A549 (cell line): ENCODE data around the gene AMFR. TPM values are rescaled to one million over a fixed set of nuclear protein-coding genes. Genes with fewer than 3 reads are reported as not detected.

Source experiments
- ATAC-seq, 2 experiments: fragments of 200-7000 bp in 1 of 2; fragments of >200 bp in 1 of 2; cut with Nextera tagmentation in 1 of 2; cut with Tn5 transposase in 1 of 2; 3 replicates each; pipeline versions ENCODE4 v1.8.0 to v1.9.1; 2018 to 2020; ENCODE audit warnings: mild to moderate bottlenecking in 1 of 2, moderate library complexity in 1 of 2
- CTCF ChIA-PET: fragments of 300-600 bp; sonication (Branson Sonifier 250); formaldehyde crosslinking; extraction: SDS; loops from one replicate; lab custom pipeline; 2021; ENCODE audit warnings: antibody characterized with exemption, inconsistent platforms; lab: Yijun Ruan, JAX
- POLR2A ChIA-PET: fragments of 350-600 bp; formaldehyde crosslinking; extraction: SDS; loops from one replicate; lab custom pipeline; 2021; ENCODE audit warnings: antibody characterized with exemption, inconsistent platforms; lab: Yijun Ruan, JAX
- DNase-seq, 2 experiments: peaks; one replicate each; pipeline versions ENCODE4 v3.0.0 to v3.0.0-alpha.2; 2011 to 2016; ENCODE audit warnings: low read depth in 1 of 2, low spot score in 1 of 2
- FAIRE-seq: peaks from 2 replicates; lab custom pipeline; 2011; peaks lifted over from hg19 to GRCh38; lab: Jason Lieb, UNC
- H3K27ac ChIP-seq, 2 experiments: fragments of >200 bp; sonication (Bioruptor Twin); formaldehyde crosslinking; 3 replicates each; pipeline ENCODE4 v1.5.1; 2016 to 2017
- H3K4me1 ChIP-seq: fragments of >200 bp; sonication (Bioruptor Twin); formaldehyde crosslinking; 3 replicates; pipeline ENCODE4 v1.6.1; 2016
- H3K4me2 ChIP-seq: fragments of >200 bp; sonication (Bioruptor Twin); formaldehyde crosslinking; 3 replicates; pipeline ENCODE4 v1.6.1; 2016
- H3K4me3 ChIP-seq: fragments of >200 bp; sonication (Bioruptor Twin); formaldehyde crosslinking; 3 replicates; pipeline ENCODE4 v1.5.1; 2016
- H3K9me3 ChIP-seq: fragments of >200 bp; sonication (Bioruptor Twin); formaldehyde crosslinking; 3 replicates; pipeline ENCODE4 v1.6.1; 2016
- BHLHE40 ChIP-seq: IDR thresholded peaks from 2 replicates; pipeline ENCODE4 v1.6.1; 2012; ENCODE audit warnings: low read depth, low read length, inconsistent platforms
- CBX2 ChIP-seq: fragments of 200-600 bp; sonication (generic); IDR thresholded peaks from 2 replicates; pipeline ENCODE4 v1.6.1; 2016; ENCODE audit warnings: low read depth, mild to moderate bottlenecking, borderline replicate concordance
- CEBPB ChIP-seq, 2 experiments: fragments of >200 bp in 1 of 2; sonication (Bioruptor Twin) in 1 of 2; formaldehyde crosslinking in 1 of 2; IDR thresholded peaks; 2 replicates each; pipeline ENCODE4 v1.6.1; 2012 to 2016
- CTCF ChIP-seq: fragments of >200 bp; sonication (Bioruptor Twin); formaldehyde crosslinking; IDR thresholded peaks from 3 replicates; pipeline ENCODE4 v1.5.1; 2016
- ELK1 ChIP-seq: fragments of 150-350 bp; IDR thresholded peaks from 2 replicates; pipeline ENCODE4 v1.6.1; 2014; ENCODE audit warnings: low read depth, mild to moderate bottlenecking, low read length
- ESRRA ChIP-seq: fragments of 150-350 bp; IDR thresholded peaks from 2 replicates; pipeline ENCODE4 v1.6.1; 2014; ENCODE audit warnings: mild to moderate bottlenecking, low read length, borderline replicate concordance
- FOSB ChIP-seq: fragments of 250-450 bp; sonication (Bioruptor Pico); IDR thresholded peaks from 2 replicates; pipeline ENCODE4 v1.5.0; 2020; ENCODE audit warnings: mild to moderate bottlenecking, moderate library complexity
- FOXS1 ChIP-seq: fragments of 250-450 bp; sonication (Bioruptor Pico); IDR thresholded peaks from 2 replicates; pipeline ENCODE4 v1.5.0; 2020; ENCODE audit warnings: mild to moderate bottlenecking, moderate library complexity
- GATA3 ChIP-seq: IDR thresholded peaks from 2 replicates; pipeline ENCODE4 v1.6.1; 2012; ENCODE audit warnings: borderline replicate concordance
- HDAC2 ChIP-seq: fragments of 200-600 bp; sonication (generic); IDR thresholded peaks from 2 replicates; pipeline ENCODE4 v1.6.1; 2016
- HOXA7 ChIP-seq: fragments of 250-450 bp; sonication (Bioruptor Pico); IDR thresholded peaks from 2 replicates; pipeline ENCODE4 v1.5.0; 2020; ENCODE audit warnings: mild to moderate bottlenecking, moderate library complexity
- JUN ChIP-seq, 2 experiments: fragments of >200 bp; sonication (Bioruptor Twin); formaldehyde crosslinking; IDR thresholded peaks; 2 replicates in 1 of 2; 3 replicates in 1 of 2; pipeline ENCODE4 v1.6.1; 2016 to 2017
- JUNB ChIP-seq: fragments of >200 bp; sonication (Bioruptor Twin); formaldehyde crosslinking; IDR thresholded peaks from 2 replicates; pipeline ENCODE4 v1.6.1; 2016
- KDM1A ChIP-seq: fragments of 200-600 bp; sonication (generic); IDR thresholded peaks from 2 replicates; pipeline ENCODE4 v1.6.1; 2016; ENCODE audit warnings: low read depth, mild to moderate bottlenecking
- MYC ChIP-seq: IDR thresholded peaks from 2 replicates; pipeline ENCODE4 v1.6.1; 2012; ENCODE audit warnings: mild to moderate bottlenecking, inconsistent platforms, low read length, improper control_type of control experiment, borderline replicate concordance
- NPAS2 ChIP-seq: fragments of 250-450 bp; sonication (Bioruptor Pico); IDR thresholded peaks from 2 replicates; pipeline ENCODE4 v1.8.0; 2022; ENCODE audit warnings: mild to moderate bottlenecking, moderate library complexity, borderline replicate concordance
- NR3C1 ChIP-seq: fragments of >200 bp; sonication (Bioruptor Twin); formaldehyde crosslinking; IDR thresholded peaks from 3 replicates; pipeline ENCODE4 v1.6.1; 2017
- PBX3 ChIP-seq: IDR thresholded peaks from 2 replicates; pipeline ENCODE4 v1.6.1; 2012
- POLR2A ChIP-seq: IDR thresholded peaks from 2 replicates; pipeline ENCODE4 v1.6.1; 2012; ENCODE audit warnings: mild to moderate bottlenecking, low read length
- TFCP2L1 ChIP-seq: fragments of 250-450 bp; sonication (Bioruptor Pico); IDR thresholded peaks from 2 replicates; pipeline ENCODE4 v1.5.0; 2021; ENCODE audit warnings: mild to moderate bottlenecking
- TP53 ChIP-seq: fragments of 250-450 bp; sonication (Bioruptor Pico); IDR thresholded peaks from 2 replicates; pipeline ENCODE4 v1.5.0; 2021; ENCODE audit warnings: mild to moderate bottlenecking, moderate library complexity
- ZC3H11A ChIP-seq: fragments of 450-650 bp; IDR thresholded peaks from 2 replicates; pipeline ENCODE4 v1.6.1; 2014; ENCODE audit warnings: antibody characterized with exemption, mild to moderate bottlenecking
- ZFP36 ChIP-seq: fragments of 450-650 bp; IDR thresholded peaks from 2 replicates; pipeline ENCODE4 v1.6.1; 2014; ENCODE audit warnings: borderline replicate concordance; ENCODE audit not compliant: partially characterized antibody
- ZNF302 ChIP-seq: fragments of 250-450 bp; sonication (Bioruptor Pico); IDR thresholded peaks from 2 replicates; pipeline ENCODE4 v1.9.0; 2021; ENCODE audit warnings: inconsistent platforms, mild to moderate bottlenecking, moderate library complexity
- ZSCAN20 ChIP-seq: fragments of 250-450 bp; sonication (Bioruptor Pico); IDR thresholded peaks from 2 replicates; pipeline ENCODE4 v1.8.0; 2022; ENCODE audit warnings: mild to moderate bottlenecking, moderate library complexity
- WGBS: methylation state at CpG from one replicate; pipeline ENCODE4 v1.1.6; 2017; ENCODE audit errors: missing lambda C conversion rate; 5-methylcytosine and 5-hydroxymethylcytosine counted together
- polyA plus RNA-seq, 4 experiments: library from polyadenylated mRNA; depleted of rRNA in 3 of 4; stranded (reverse); fragments of >200 nt; fragmentation: RNase III in 1 of 4; extraction: RNeasy Plus Mini Kit Qiagen cat#74134 plus additional on column Dnase treatment in 1 of 4; gene quantifications; 2 replicates in 3 of 4; 3 replicates in 1 of 4; pipeline ENCODE4 v1.2.3, GENCODE V29; 2011 to 2017

AMFR gene
- polyA plus RNA-seq, 2 of the 4 experiments (the other 2 are of a cell fraction) = 68.9 to 88.5 TPM

- TF ChIP-seq HOXA7 (CRISPR knock-in tag) = no peak
- no peak for TF ChIP-seq PBX3
- no peak for TF ChIP-seq ZC3H11A
- no peak for TF ChIP-seq ZSCAN20 (CRISPR knock-in tag)
- TF ChIP-seq ZFP36 = no peak
- TF ChIP-seq NR3C1 = no peak
- TF ChIP-seq POLR2A = no peak; the same call in 1 of the 2 replicates
- no peak for TF ChIP-seq MYC
- TF ChIP-seq FOSB (CRISPR knock-in tag) = no peak
- TF ChIP-seq CBX2 = no peak
- no peak for TF ChIP-seq CTCF
- TF ChIP-seq TFCP2L1 (CRISPR knock-in tag) = no peak
- TF ChIP-seq NPAS2 (CRISPR knock-in tag) = no peak
- no peak overlapping the region for H3K27ac ChIP-seq
- DNase-seq = no peak
- FAIRE-seq = no peak
- H3K9me3 ChIP-seq = no peaks in the 10 kb centered on the region
- no peak for ATAC-seq
- no peak overlapping the region for H3K4me3 ChIP-seq
- ChIA-PET CTCF (interaction anchor here (0.8 to 7.9 kb wide), 17 partner anchors 9 to 528 kb away, joined by 3 to 109 read pairs (median 6); no protein-coding TSS in a partner anchor), POLR2A (interaction anchor here (1.0 to 1.7 kb wide), 2 partner anchors 25 to 119 kb away, joined by 5 read pairs; partner anchors contain the start of genes NUDT21 and OGFOD1)
- 64% methylated on average over 8 of the region's 8 CpGs for WGBS
- peaks cover 4% of the 10 kb centered on the region; the same call in 2 of the 3 replicates for H3K4me1 ChIP-seq
- no peak overlapping the region for H3K4me2 ChIP-seq
Observed at GRCh38 chr16:56331915-56332314, 93.4 kb downstream of the AMFR start.

GRCh38 chr16:56331399-56331798 lies 93.9 kb downstream of the AMFR start:
- Histone ChIP-seq H3K4me2 (no peak overlapping the region), H3K4me3 (no peak overlapping the region)
- no peak for DNase-seq
- TF ChIP-seq ZNF302 (CRISPR knock-in tag) (no peak), GATA3 (no peak), JUNB (no peak), CEBPB (IDR thresholded peaks at IDR 0.05) (no peak), CTCF (no peak), NPAS2 (CRISPR knock-in tag) (no peak)
- TF ChIP-seq, all 56 proteins: peak for 0
- no peak overlapping the region for H3K27ac ChIP-seq
- no peak for FAIRE-seq
- ChIA-PET CTCF (interaction anchor here (1.2 to 7.9 kb wide), 9 partner anchors 10 to 386 kb away, joined by 4 to 109 read pairs (median 15); no protein-coding TSS in a partner anchor), POLR2A (interaction anchor here (1.7 kb wide), 1 partner anchor 25 kb away, joined by 5 read pairs; no protein-coding TSS in a partner anchor)
- H3K4me1 ChIP-seq = peaks cover 4% of the 10 kb centered on the region; the same call in 2 of the 3 replicates
- no peaks in the 10 kb centered on the region for H3K9me3 ChIP-seq
- ATAC-seq = no peak
- 68% methylated on average over 11 of the region's 11 CpGs for WGBS

- H3K27ac ChIP-seq = no peak overlapping the region
- CTCF ChIA-PET = interaction anchor here (1.2 to 7.9 kb wide), 4 partner anchors 10 to 372 kb away, joined by 5 to 109 read pairs (median 47); no protein-coding TSS in a partner anchor
- POLR2A ChIA-PET = no interaction called here
- peaks cover 4% of the 10 kb centered on the region; the same call in 2 of the 3 replicates for H3K4me1 ChIP-seq
- no peaks in the 10 kb centered on the region for H3K9me3 ChIP-seq
- WGBS = 69% methylated on average over 4 of the region's 4 CpGs
- H3K4me3 ChIP-seq = no peak overlapping the region
- ATAC-seq (no peak), DNase-seq (no peak), FAIRE-seq (no peak)
- no peak overlapping the region for H3K4me2 ChIP-seq
- TF ChIP-seq HDAC2 (no peak), JUN (IDR thresholded peaks at IDR 0.05) (no peak), BHLHE40 (no peak), MYC (no peak), PBX3 (no peak), ZSCAN20 (CRISPR knock-in tag) (no peak), TP53 (no peak), HOXA7 (CRISPR knock-in tag) (no peak), NR3C1 (no peak), ESRRA (no peak), FOXS1 (CRISPR knock-in tag) (no peak), ELK1 (no peak), KDM1A (no peak)
Observed at GRCh38 chr16:56330476-56330875, 94.9 kb downstream of the AMFR start.
